NCI-H2107 treated with DMSO at 0.1 percent for 48 hours (cell line): ENCODE results near the gene ZNF35.
"Not testable (repeated sequence)": the region's sequence is repeated elsewhere in the genome, so short reads cannot be mapped to it uniquely, and the experiment has no call there.

Experiments used
- DNase-seq: peaks from one replicate; lab custom pipeline; 2025; ENCODE audit not compliant: unreplicated experiment; lab: John Stamatoyannopoulos, UW

Gene ZNF35

DNA sequence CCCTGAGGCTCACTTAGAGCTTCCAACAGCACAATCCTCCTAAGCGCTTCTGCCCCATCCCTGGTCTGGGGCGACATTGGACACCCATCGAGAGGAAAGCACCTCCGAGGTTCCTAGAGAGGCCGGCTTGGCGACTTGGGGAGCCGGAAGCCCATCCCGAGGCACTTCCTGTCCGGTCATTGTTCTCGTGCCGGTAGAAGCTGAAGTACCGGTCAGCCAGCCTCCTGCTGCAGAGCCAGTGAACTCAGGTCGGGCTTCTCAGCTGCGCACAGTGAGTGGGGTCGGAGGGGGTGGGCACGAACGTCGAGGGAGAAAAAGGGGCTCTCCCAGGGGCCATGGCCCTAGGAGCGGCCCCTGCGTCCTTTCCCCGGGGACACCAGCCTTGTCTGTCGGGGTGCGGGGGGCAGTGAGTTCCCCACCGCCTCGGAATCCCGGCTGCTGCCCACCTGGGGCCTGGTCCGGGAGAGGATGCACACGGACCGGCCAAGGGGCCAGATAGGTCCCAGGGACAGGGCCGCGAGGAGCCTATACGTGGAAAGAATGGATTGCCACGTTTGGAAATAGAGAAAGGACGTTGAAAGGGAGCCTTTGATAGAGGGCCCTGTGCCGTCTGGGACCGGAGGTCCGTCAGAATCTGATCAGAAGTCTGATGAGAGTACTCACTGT is at the start of gene ZNF35:
ZNF35 (plus strand) TSS at position 169 of the 666 bp plus-strand sequence. CDS start 2,336 bp downstream, outside the sequence.
- peak; percentile 31 for DNase-seq

DNA sequence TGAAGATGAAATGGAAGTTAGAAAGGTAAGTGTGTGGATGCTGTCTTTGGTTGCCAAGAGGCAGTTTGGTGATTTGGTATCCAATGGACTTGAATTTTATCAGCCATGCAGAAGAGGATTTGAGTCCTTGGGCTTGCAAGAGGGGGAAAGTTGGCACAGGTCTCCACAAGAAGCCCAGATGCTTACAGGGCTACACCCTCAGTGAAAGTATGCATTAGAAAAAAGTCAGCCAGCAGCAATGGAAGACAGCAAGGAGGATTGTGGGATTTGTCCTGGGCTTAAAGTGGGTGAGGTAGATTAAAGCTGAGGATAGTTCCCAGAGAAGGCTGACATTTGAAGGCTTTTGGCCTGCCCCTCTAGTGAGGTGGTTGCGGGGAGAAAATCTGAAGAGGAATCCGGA is 46.8 kb upstream of the ZNF35 start:
- DNase-seq: no peak

GRCh38 chr3:44612678-44613077 is 35.9 kb upstream of the ZNF35 start:
- DNase-seq: no peak

DNA sequence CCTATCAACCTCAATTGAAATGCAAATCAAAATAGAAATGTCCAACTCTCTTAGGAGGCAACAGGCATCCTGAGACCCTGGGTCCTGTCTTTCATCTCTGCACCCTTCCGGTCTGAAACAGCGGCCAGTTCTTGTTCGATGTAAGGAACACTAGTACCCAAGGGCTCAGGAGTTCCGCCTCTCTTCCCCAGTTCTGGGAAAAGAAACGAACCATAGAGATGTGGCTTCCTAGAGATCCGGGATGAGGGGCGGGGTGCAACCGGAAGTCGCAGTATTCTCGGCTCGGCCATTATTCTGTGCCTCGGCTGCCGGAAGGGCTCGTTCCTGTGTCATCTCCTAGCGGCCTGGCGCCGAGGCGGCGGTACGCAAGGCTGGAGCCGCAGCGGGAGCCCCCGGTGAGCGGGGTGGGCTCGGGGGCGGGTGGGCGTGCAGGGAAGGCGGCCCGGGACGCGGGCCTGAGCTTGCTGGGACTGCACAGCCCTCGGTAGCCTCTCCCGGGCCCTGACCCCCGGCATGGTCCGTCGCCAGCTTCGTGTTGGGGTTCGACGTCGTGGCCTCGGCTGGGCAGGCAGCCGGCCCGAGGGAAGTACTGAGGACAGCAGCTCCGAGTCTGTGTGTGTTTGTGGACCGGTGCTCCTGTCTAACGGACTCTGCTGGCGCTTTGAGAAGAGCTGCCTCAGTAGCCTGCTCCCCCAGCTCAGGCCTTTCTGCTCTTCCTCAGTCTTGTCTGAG is 23.6 kb upstream of the ZNF35 start, which contains the start of gene ZNF197:
ZNF197 (plus strand) TSS at position 288 of the 732 bp plus-strand sequence. CDS start 4,119 bp downstream, outside the sequence.
- DNase-seq: peak; percentile 87

DNA sequence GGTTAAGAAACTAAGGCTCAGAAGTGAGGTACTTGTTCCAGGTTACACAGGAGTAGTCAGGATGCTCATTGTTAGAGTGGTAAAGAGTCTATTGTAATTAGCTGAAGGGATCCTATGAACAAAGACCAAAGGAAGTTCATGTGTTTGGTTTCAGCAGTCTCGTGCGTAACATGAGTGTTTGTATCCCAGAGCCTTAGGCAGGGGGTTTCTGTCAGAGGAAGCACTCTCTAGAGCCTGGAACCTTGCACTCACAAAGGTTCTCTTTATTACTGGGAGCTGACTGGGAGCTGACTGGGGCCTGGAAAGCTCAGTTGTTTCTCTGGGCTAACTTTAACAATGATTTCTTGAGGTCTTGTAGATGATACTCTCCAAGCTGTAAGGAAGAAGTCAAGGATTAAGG is 19.8 kb upstream of the ZNF35 start:
- DNase-seq: no peak

DNA sequence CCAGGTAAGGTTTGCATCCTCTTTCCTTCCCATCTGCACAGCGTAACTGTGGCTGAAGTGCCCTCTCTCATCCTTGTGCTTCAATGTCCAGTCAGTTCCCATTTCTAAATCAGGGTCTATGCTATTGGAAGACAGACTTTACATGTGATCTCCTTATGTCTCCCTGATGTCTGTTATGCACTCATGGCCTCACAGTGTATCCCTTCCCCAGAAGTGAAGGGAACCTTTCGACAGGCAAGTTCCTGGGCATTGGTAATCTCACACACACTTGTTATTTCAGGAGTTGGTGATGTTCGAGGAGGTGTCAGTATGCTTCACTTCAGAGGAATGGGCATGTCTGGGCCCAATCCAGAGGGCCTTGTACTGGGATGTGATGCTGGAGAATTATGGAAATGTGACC is 16.3 kb upstream of the ZNF35 start:
- no peak for DNase-seq

DNA sequence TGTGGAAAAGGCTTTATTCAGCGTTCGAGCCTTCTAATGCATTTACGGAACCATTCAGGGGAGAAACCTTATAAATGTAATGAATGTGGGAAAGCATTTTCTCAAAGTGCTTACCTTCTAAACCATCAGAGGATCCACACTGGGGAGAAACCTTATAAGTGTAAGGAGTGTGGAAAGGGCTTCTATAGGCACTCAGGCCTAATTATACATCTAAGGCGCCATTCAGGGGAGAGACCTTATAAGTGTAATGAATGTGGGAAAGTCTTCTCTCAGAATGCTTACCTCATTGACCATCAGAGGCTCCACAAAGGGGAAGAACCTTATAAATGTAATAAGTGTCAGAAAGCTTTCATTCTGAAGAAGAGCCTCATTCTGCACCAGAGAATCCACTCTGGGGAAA is 6.2 kb upstream of the ZNF35 start:
- no peak for DNase-seq

- no peak for DNase-seq
Measured at GRCh38 chr3:44643024-44643423, 5.5 kb upstream of the ZNF35 start.

DNA sequence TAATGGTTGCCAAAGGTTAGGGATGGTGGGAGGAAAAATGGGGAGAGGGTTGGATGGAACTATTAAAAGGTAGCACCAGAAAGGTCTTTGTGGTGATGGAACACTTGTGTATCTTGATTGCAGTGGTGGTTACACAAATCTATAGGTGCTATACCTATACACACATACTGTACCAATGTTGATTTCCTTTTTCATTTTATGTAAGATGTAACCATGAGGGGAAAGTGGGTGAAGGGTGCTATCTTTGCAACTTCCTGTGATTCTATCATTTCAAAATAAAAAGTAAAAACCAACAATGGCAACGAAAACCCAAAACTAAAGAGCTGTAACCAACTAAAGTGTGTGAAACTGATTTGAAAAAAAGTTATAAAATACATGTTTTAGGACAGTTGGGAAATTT is 761 bp upstream of the ZNF35 start:
- DNase-seq: no peak

- DNase-seq: no peak
Measured at GRCh38 chr3:44649709-44650108, 1.2 kb downstream of the ZNF35 start.

- no peak for DNase-seq
Measured at GRCh38 chr3:44654039-44654438, 5.5 kb downstream of the ZNF35 start.

- DNase-seq: no peak
Measured at GRCh38 chr3:44659015-44659414, 10.5 kb downstream of the ZNF35 start.

GRCh38 chr3:44659434-44659833 is 10.9 kb downstream of the ZNF35 start:
- DNase-seq: no peak

GRCh38 chr3:44661189-44661588 is 12.7 kb downstream of the ZNF35 start:
- no peak for DNase-seq

- no peak for DNase-seq
Measured at GRCh38 chr3:44665173-44665572, 16.6 kb downstream of the ZNF35 start.

DNA sequence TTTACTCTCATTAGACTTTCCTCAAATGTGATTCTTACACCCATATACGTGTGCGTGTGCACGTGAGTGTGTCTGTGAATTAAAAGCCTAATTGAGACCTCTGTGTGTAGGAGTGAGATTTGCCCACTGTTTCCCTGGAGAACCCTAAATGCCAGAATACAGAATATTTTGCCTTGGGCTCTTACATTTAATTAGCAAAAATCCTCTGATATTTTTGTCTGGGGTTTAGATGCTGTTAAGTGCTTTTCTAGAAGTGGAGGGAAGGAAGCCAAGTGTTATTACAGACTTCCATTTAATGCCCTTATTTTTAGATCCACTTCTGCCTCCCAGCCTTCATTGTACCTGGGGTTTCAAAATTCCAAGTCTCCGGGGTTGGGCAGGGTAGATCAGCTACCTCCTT is 17.8 kb downstream of the ZNF35 start:
- DNase-seq: no peak

GRCh38 chr3:44669760-44670159 is 21.2 kb downstream of the ZNF35 start:
- no peak for DNase-seq

DNA sequence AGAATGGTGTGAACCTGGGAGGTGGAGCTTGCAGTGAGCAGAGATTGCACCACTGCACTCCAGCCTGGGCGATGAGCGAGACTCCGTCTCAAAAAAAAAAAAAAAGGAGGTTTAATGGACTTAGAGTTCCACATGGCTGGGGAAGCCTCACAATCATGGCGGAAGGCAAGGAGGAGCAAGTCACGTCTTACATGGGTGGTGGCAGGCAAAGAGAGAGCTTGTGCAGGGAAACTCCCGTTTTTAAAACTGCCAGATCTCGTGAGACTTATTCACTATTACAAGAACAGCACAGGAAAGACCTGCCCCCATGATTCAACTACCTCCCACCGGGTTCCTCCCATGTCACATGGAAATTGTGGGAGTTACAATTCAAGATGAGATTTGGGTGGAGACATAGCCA is 24.9 kb downstream of the ZNF35 start:
- not testable (repeated sequence) for DNase-seq

DNA sequence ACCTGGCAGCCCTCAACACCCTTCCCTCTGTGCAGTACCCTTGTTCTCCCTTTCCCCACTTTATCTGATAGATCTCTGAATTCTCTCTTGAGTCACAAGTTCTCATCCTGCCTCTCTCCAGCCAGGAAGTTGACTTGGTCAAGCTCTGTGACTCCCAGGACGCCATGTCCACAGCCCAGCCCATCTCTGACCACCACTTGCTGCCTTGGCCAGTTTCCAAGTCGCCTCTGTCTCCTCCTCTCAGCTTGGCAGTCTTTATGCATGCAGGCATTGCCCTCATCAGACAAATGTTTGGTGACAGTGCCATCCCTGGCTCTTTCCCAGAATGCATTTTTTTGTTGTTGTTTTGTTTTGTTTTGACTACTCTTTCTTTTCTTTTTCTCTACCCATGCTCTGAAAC is 25.7 kb downstream of the ZNF35 start:
- DNase-seq: no peak

DNA sequence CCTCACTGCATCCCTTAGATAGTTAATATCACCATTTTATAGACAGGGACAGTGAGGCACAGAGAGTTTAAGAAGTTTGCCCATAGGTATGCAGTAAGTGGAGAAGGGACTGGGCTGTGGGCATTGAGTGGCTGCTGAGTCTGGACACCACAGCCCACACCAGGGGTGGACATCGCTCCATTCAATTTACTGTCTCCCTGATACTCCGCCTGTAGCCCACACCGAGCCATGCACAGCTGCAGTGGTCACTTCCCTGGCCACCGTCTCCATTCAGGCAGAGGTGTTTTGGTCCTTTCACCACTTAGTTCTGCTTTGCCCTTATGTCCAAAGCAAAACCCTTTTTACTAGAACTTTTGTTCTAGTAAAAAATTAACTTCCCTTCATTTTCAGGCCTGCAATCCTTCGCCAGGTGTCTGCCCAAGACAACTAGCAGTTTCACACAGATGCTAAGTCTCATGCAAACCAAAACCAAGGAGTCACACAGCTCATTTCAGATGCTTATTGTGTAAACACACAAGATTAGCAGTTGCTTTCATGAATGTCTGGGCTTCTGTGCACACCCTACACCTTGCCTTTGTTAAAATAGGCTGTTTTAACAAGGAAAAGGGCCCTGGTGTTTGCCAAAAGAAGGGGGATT is 30.1 kb downstream of the ZNF35 start:
- no peak for DNase-seq

GRCh38 chr3:44680921-44681455 is 32.5 kb downstream of the ZNF35 start:
- no peak for DNase-seq
